Stimulated activated CD4-positive, alpha-beta T cell treated with anti-CD3 and anti-CD28 coated beads, Interleukin-12 subunit alpha, Interleukin-12 subunit beta, amount 100 ng/mL, for 4 hours (primary cell): ENCODE measurements around the gene PIGH.
A peak's percentile ranks its signal among the peaks of the same experiment; 100 is the strongest.

ENCODE experiments used
- DNase-seq: peaks from one replicate; pipeline ENCODE4 v3.0.0-alpha.2; 2020

Gene PIGH

GRCh38 chr14:67573228-67574010, 26.6 kb downstream of the PIGH start:
- DNase-seq = no peak

- DNase-seq = no peak
These were observed 27.5 kb downstream of the PIGH start for GRCh38 chr14:67572608-67573007.

- no peak for DNase-seq
These were observed 28.1 kb downstream of the PIGH start for GRCh38 chr14:67571991-67572323.

- DNase-seq = peak; percentile 58
These were observed 28.6 kb downstream of the PIGH start for GRCh38 chr14:67571275-67571990.

GRCh38 chr14:67570453-67570852, 29.6 kb downstream of the PIGH start:
- DNase-seq = no peak

- no peak for DNase-seq
These were observed 30.3 kb downstream of the PIGH start for GRCh38 chr14:67569651-67570290.

- DNase-seq = no peak
These were observed 30.9 kb downstream of the PIGH start for GRCh38 chr14:67569011-67569650.

- no peak for DNase-seq
These were observed 32.4 kb downstream of the PIGH start for GRCh38 chr14:67567654-67568053.

GRCh38 chr14:67566908-67567307, 33.2 kb downstream of the PIGH start:
- no peak for DNase-seq

- no peak for DNase-seq
These were observed 35.8 kb downstream of the PIGH start for GRCh38 chr14:67564236-67564635.

GRCh38 chr14:67562776-67563150, 37.3 kb downstream of the PIGH start:
- no peak for DNase-seq

- DNase-seq = no peak
These were observed 37.9 kb downstream of the PIGH start for GRCh38 chr14:67562025-67562775.

GRCh38 chr14:67559639-67560038, 40.4 kb downstream of the PIGH start:
- DNase-seq = no peak

GRCh38 chr14:67557656-67558055, 42.4 kb downstream of the PIGH start:
- DNase-seq = no peak

GRCh38 chr14:67557118-67557517, 43.0 kb downstream of the PIGH start:
- DNase-seq = no peak

- no peak for DNase-seq
These were observed 43.4 kb downstream of the PIGH start for GRCh38 chr14:67556671-67557070.

- DNase-seq = no peak
These were observed 44.5 kb downstream of the PIGH start for GRCh38 chr14:67555518-67556090.

GRCh38 chr14:67554341-67554740, 45.7 kb downstream of the PIGH start:
- DNase-seq = no peak

- DNase-seq = no peak
These were observed 46.5 kb downstream of the PIGH start for GRCh38 chr14:67553547-67553946.

- DNase-seq = no peak
These were observed 48.1 kb downstream of the PIGH start for GRCh38 chr14:67551940-67552339.

GRCh38 chr14:67551123-67551522, 48.9 kb downstream of the PIGH start:
- DNase-seq = no peak

GRCh38 chr14:67549734-67550133, 50.3 kb downstream of the PIGH start:
- DNase-seq = no peak
